ENCODE data around the gene ZC3H10.
A peak's percentile ranks its signal among the peaks of the same experiment; 100 is the strongest.

ZC3H10 gene

GRCh38 chr12:56128670-56129205, 10.7 kb downstream of the ZC3H10 start:
- peak; percentile 63 for DNase-seq

GRCh38 chr12:56129206-56129941, 11.3 kb downstream of the ZC3H10 start:
- DNase-seq, result peak; percentile 75

- no peak for DNase-seq
Measured at GRCh38 chr12:56129942-56130495, 12.0 kb downstream of the ZC3H10 start.

- no peak for DNase-seq
Measured at GRCh38 chr12:56130876-56131275, 12.8 kb downstream of the ZC3H10 start.

- no peak for DNase-seq
Measured at GRCh38 chr12:56134897-56135296, 16.8 kb downstream of the ZC3H10 start.

- no peak for DNase-seq
Measured at GRCh38 chr12:56137853-56138571, 19.9 kb downstream of the ZC3H10 start.

GRCh38 chr12:56141946-56142784, 24.1 kb downstream of the ZC3H10 start:
- no peak for DNase-seq

GRCh38 chr12:56143217-56143616, 25.2 kb downstream of the ZC3H10 start:
- DNase-seq, result no peak

- DNase-seq, result no peak
Measured at GRCh38 chr12:56143870-56144269, 25.8 kb downstream of the ZC3H10 start.

GRCh38 chr12:56145217-56145616, 27.2 kb downstream of the ZC3H10 start:
- DNase-seq, result no peak

GRCh38 chr12:56146492-56147460, 28.7 kb downstream of the ZC3H10 start:
- DNase-seq, result peak; percentile 57

- peak; percentile 29 for DNase-seq
Measured at GRCh38 chr12:56150563-56150962, 32.5 kb downstream of the ZC3H10 start.

GRCh38 chr12:56151672-56152131, 33.6 kb downstream of the ZC3H10 start:
- DNase-seq, result peak; percentile 82

- DNase-seq, result peak; percentile 98
Measured at GRCh38 chr12:56152132-56152755, 34.2 kb downstream of the ZC3H10 start, which contains the start of gene MYL6B. MYL6B (plus strand) TSS chr12:56152587; CDS start chr12:56153919, 1,332 bp downstream.

- DNase-seq, result peak; percentile 70
Measured at GRCh38 chr12:56152756-56153677, 35.0 kb downstream of the ZC3H10 start.

GRCh38 chr12:56153678-56154065, 35.6 kb downstream of the ZC3H10 start:
- DNase-seq, result peak; percentile 77

GRCh38 chr12:56154246-56154771, 36.2 kb downstream of the ZC3H10 start:
- DNase-seq, result peak; percentile 99

GRCh38 chr12:56154818-56155217, 36.8 kb downstream of the ZC3H10 start:
- no peak for DNase-seq

GRCh38 chr12:56155256-56155845, 37.3 kb downstream of the ZC3H10 start:
- DNase-seq, result no peak
